ENCODE data around the gene IFT57. TPM values are rescaled to one million over a fixed set of nuclear protein-coding genes. Genes with fewer than 3 reads are reported as not detected.
"Not testable (repeated sequence)": the region's sequence is repeated elsewhere in the genome, so short reads cannot be mapped to it uniquely, and the experiment has no call there.

Gene IFT57
- total and polyA plus RNA-seq, 4 experiments from 2014 or later = 24.1 to 55.2 (median 38.5) TPM

GRCh38 chr3:108158251-108158650 is 64.0 kb downstream of the IFT57 start:
- DNase-seq = no peak
- Histone ChIP-seq H3K27ac (ENCODE audit: low read depth, low read length) (no peak overlapping the region), H3K36me3 (ENCODE audit: insufficient read depth, low read length) (no peaks in the 10 kb centered on the region), H3K4me3 (ENCODE audit: low read length in 2 of 2) (no peak overlapping the region), H3K27me3 (ENCODE audit: insufficient read depth, low read length) (no peaks in the 10 kb centered on the region), H3K9me3 (ENCODE audit: control insufficient read depth in 1 of 2, low read length in 2 of 2) (no peaks in the 10 kb centered on the region), H3K4me1 (ENCODE audit: insufficient read depth, low read length) (no peaks in the 10 kb centered on the region)
- Mint-ChIP-seq H3K27ac (no peak overlapping the region), H3K9me3 (no peaks in the 10 kb centered on the region), H3K4me1 (peaks cover 7 to 17% (median 9%) of the 10 kb centered on the region in 4 donors), H3K4me3 (no peak overlapping the region), H3K36me3 (peaks cover 9 to 18% of the 10 kb centered on the region in 2 donors), H3K27me3 (no peaks in the 10 kb centered on the region)
- ChIA-PET POLR2A (ENCODE audit: partially characterized antibody) (interaction anchor here (0.7 to 2.8 kb wide), 4 partner anchors 14 to 68 kb away, joined by 3 to 12 read pairs (median 3); no protein-coding TSS in a partner anchor), CTCF (ENCODE audit: partially characterized antibody) (no interaction called here)
- intact Hi-C loops (cut with micrococcal nuclease) = no loop called here

GRCh38 chr3:108157273-108157672 is 65.0 kb downstream of the IFT57 start:
- no peaks in the 10 kb centered on the region for H3K27me3 ChIP-seq (ENCODE audit: insufficient read depth, low read length)
- no peak overlapping the region for H3K27ac ChIP-seq (ENCODE audit: low read depth, low read length)
- intact Hi-C loops (cut with micrococcal nuclease) = no loop called here
- H3K4me3 ChIP-seq (ENCODE audit: low read length in 2 of 2) = no peak overlapping the region
- POLR2A ChIA-PET (ENCODE audit: partially characterized antibody) = interaction anchor here (0.7 to 2.8 kb wide), 3 partner anchors 25 to 67 kb away, joined by 3 to 12 read pairs (median 3); no protein-coding TSS in a partner anchor
- H3K4me3 Mint-ChIP-seq = no peak overlapping the region
- no peak for DNase-seq
- no peaks in the 10 kb centered on the region for H3K36me3 ChIP-seq (ENCODE audit: insufficient read depth, low read length)
- H3K4me1 Mint-ChIP-seq = peaks cover 10 to 22% (median 11%) of the 10 kb centered on the region in 4 donors
- H3K27ac Mint-ChIP-seq = peak overlapping the region in 2 of 7 donors; percentile 65 to 71
- no peaks in the 10 kb centered on the region for H3K9me3 ChIP-seq (ENCODE audit: control insufficient read depth in 1 of 2, low read length in 2 of 2)
- no peaks in the 10 kb centered on the region for H3K27me3 Mint-ChIP-seq
- H3K4me1 ChIP-seq (ENCODE audit: insufficient read depth, low read length) = no peaks in the 10 kb centered on the region
- CTCF ChIA-PET (ENCODE audit: partially characterized antibody) = interaction anchor here (1.1 to 2.1 kb wide), 3 partner anchors 165 to 320 kb away, joined by 3 to 7 read pairs (median 3); no protein-coding TSS in a partner anchor
- H3K9me3 Mint-ChIP-seq = no peaks in the 10 kb centered on the region
- peaks cover 3 to 12% of the 10 kb centered on the region in 2 donors for H3K36me3 Mint-ChIP-seq

GRCh38 chr3:108156312-108156853 is 65.8 kb downstream of the IFT57 start:
- H3K27ac Mint-ChIP-seq = no peak overlapping the region
- intact Hi-C loops (cut with micrococcal nuclease) = no loop called here

GRCh38 chr3:108155642-108156041 is 66.6 kb downstream of the IFT57 start:
- DNase-seq; H3K4me1 ChIP-seq (ENCODE audit: insufficient read depth, low read length); H3K27ac ChIP-seq (ENCODE audit: low read depth, low read length); intact Hi-C loops (cut with micrococcal nuclease); H3K9me3 ChIP-seq (ENCODE audit: control insufficient read depth in 1 of 2, low read length in 2 of 2); H3K27me3 ChIP-seq (ENCODE audit: insufficient read depth, low read length); H3K36me3 ChIP-seq (ENCODE audit: insufficient read depth, low read length); H3K4me3 Mint-ChIP-seq; H3K36me3 Mint-ChIP-seq; H3K27ac Mint-ChIP-seq; H3K27me3 Mint-ChIP-seq; H3K9me3 Mint-ChIP-seq; H3K4me3 ChIP-seq (ENCODE audit: low read length in 2 of 2): not testable (repeated sequence)
- ChIA-PET CTCF (ENCODE audit: partially characterized antibody) (interaction anchor here (1.0 to 2.1 kb wide), 3 partner anchors 220 to 322 kb away, joined by 3 to 7 read pairs (median 3); no protein-coding TSS in a partner anchor), POLR2A (ENCODE audit: partially characterized antibody) (interaction anchor here (2.8 kb wide), 1 partner anchor 31 kb away, joined by 12 read pairs; no protein-coding TSS in a partner anchor)
- H3K4me1 Mint-ChIP-seq = peaks cover 10 to 22% (median 12%) of the 10 kb centered on the region in 4 donors

More at GRCh38 chr3:108156312-108156853, 65.8 kb downstream of the IFT57 start:
- Histone ChIP-seq H3K4me1 (ENCODE audit: insufficient read depth, low read length) (no peaks in the 10 kb centered on the region), H3K27me3 (ENCODE audit: insufficient read depth, low read length) (no peaks in the 10 kb centered on the region), H3K4me3 (ENCODE audit: low read length in 2 of 2) (no peak overlapping the region), H3K9me3 (ENCODE audit: control insufficient read depth in 1 of 2, low read length in 2 of 2) (no peaks in the 10 kb centered on the region), H3K36me3 (ENCODE audit: insufficient read depth, low read length) (no peaks in the 10 kb centered on the region), H3K27ac (ENCODE audit: low read depth, low read length) (no peak overlapping the region)
- no peak for DNase-seq
- H3K4me1 Mint-ChIP-seq = peaks cover 10 to 22% (median 12%) of the 10 kb centered on the region in 4 donors
- CTCF ChIA-PET (ENCODE audit: partially characterized antibody) = interaction anchor here (1.0 to 2.1 kb wide), 4 partner anchors 220 to 321 kb away, joined by 3 to 7 read pairs (median 3); no protein-coding TSS in a partner anchor
- no peaks in the 10 kb centered on the region for H3K27me3 Mint-ChIP-seq
- H3K9me3 Mint-ChIP-seq = no peaks in the 10 kb centered on the region
- H3K36me3 Mint-ChIP-seq = peaks cover under 1 to 6% of the 10 kb centered on the region in 2 donors
- H3K4me3 Mint-ChIP-seq = no peak overlapping the region
- POLR2A ChIA-PET (ENCODE audit: partially characterized antibody) = interaction anchor here (2.8 kb wide), 1 partner anchor 31 kb away, joined by 12 read pairs; no protein-coding TSS in a partner anchor

- DNase-seq = peak; percentile 38 to 46 (median 43)
- Mint-ChIP-seq H3K4me1 (peaks cover 5 to 14% (median 12%) of the 10 kb centered on the region in 4 donors), H3K27me3 (no peaks in the 10 kb centered on the region), H3K4me3 (no peak overlapping the region), H3K9me3 (no peaks in the 10 kb centered on the region), H3K27ac (peak overlapping the region in 3 of 7 donors; percentile 14 to 45 (median 29)), H3K36me3 (no peaks in the 10 kb centered on the region)
- Histone ChIP-seq H3K27me3 (ENCODE audit: insufficient read depth, low read length) (no peaks in the 10 kb centered on the region), H3K9me3 (ENCODE audit: control insufficient read depth in 1 of 2, low read length in 2 of 2) (no peaks in the 10 kb centered on the region), H3K4me1 (ENCODE audit: insufficient read depth, low read length) (no peaks in the 10 kb centered on the region), H3K4me3 (ENCODE audit: low read length in 2 of 2) (no peak overlapping the region), H3K36me3 (ENCODE audit: insufficient read depth, low read length) (no peaks in the 10 kb centered on the region), H3K27ac (ENCODE audit: low read depth, low read length) (no peak overlapping the region)
- intact Hi-C loops (cut with micrococcal nuclease) = loop anchor here (1.0 kb wide), 1 partner anchor 324 kb away; no protein-coding TSS in a partner anchor
- CTCF ChIA-PET (ENCODE audit: partially characterized antibody) = interaction anchor here (0.8 to 3.5 kb wide), 17 partner anchors 8 to 324 kb away, joined by 3 to 36 read pairs (median 5); no protein-coding TSS in a partner anchor
- POLR2A ChIA-PET (ENCODE audit: partially characterized antibody) = interaction anchor here (0.6 to 1.5 kb wide), 5 partner anchors 10 to 219 kb away, joined by 3 to 6 read pairs (median 4); no protein-coding TSS in a partner anchor
These were observed 68.7 kb downstream of the IFT57 start for GRCh38 chr3:108153451-108153981.

GRCh38 chr3:108152274-108152673 is 70.0 kb downstream of the IFT57 start:
- Histone ChIP-seq H3K9me3 (ENCODE audit: control insufficient read depth in 1 of 2, low read length in 2 of 2) (no peaks in the 10 kb centered on the region), H3K27ac (ENCODE audit: low read depth, low read length) (no peak overlapping the region), H3K4me1 (ENCODE audit: insufficient read depth, low read length) (no peaks in the 10 kb centered on the region), H3K36me3 (ENCODE audit: insufficient read depth, low read length) (no peaks in the 10 kb centered on the region), H3K4me3 (ENCODE audit: low read length in 2 of 2) (no peak overlapping the region), H3K27me3 (ENCODE audit: insufficient read depth, low read length) (no peaks in the 10 kb centered on the region)
- CTCF ChIA-PET (ENCODE audit: partially characterized antibody) = interaction anchor here (0.6 to 3.5 kb wide), 9 partner anchors 14 to 732 kb away, joined by 3 to 36 read pairs (median 4); no protein-coding TSS in a partner anchor
- Mint-ChIP-seq H3K4me1 (peaks cover 5 to 14% (median 12%) of the 10 kb centered on the region in 4 donors), H3K9me3 (no peaks in the 10 kb centered on the region), H3K27ac (no peak overlapping the region), H3K4me3 (no peak overlapping the region), H3K27me3 (no peaks in the 10 kb centered on the region), H3K36me3 (peaks cover 0 to under 1% of the 10 kb centered on the region in 2 donors)
- intact Hi-C loops (cut with micrococcal nuclease) = no loop called here
- POLR2A ChIA-PET (ENCODE audit: partially characterized antibody) = no interaction called here
- DNase-seq = no peak

GRCh38 chr3:108150200-108150599 is 72.0 kb downstream of the IFT57 start:
- no peak overlapping the region for H3K4me3 Mint-ChIP-seq
- intact Hi-C loops (cut with micrococcal nuclease) = no loop called here
- H3K36me3 ChIP-seq (ENCODE audit: insufficient read depth, low read length) = no peaks in the 10 kb centered on the region
- POLR2A ChIA-PET (ENCODE audit: partially characterized antibody) = no interaction called here
- no peak overlapping the region for H3K4me3 ChIP-seq (ENCODE audit: low read length in 2 of 2)
- H3K36me3 Mint-ChIP-seq = peaks cover 0 to 15% of the 10 kb centered on the region in 2 donors
- H3K4me1 ChIP-seq (ENCODE audit: insufficient read depth, low read length) = peaks cover 3% of the 10 kb centered on the region
- H3K27ac ChIP-seq (ENCODE audit: low read depth, low read length) = no peak overlapping the region
- H3K9me3 ChIP-seq (ENCODE audit: control insufficient read depth in 1 of 2, low read length in 2 of 2) = no peaks in the 10 kb centered on the region
- no peak for DNase-seq
- no peaks in the 10 kb centered on the region for H3K27me3 ChIP-seq (ENCODE audit: insufficient read depth, low read length)
- H3K4me1 Mint-ChIP-seq = peaks cover 4 to 14% (median 13%) of the 10 kb centered on the region in 4 donors
- no peak overlapping the region for H3K27ac Mint-ChIP-seq
- H3K9me3 Mint-ChIP-seq = peaks cover 0 to 10% (median 5%) of the 10 kb centered on the region in 8 donors
- CTCF ChIA-PET (ENCODE audit: partially characterized antibody) = no interaction called here
- H3K27me3 Mint-ChIP-seq = no peaks in the 10 kb centered on the region
